ENCODE results near the gene LYPD1. TPM values are rescaled to one million over a fixed set of nuclear protein-coding genes. Genes with fewer than 3 reads are reported as not detected.

The LYPD1 gene
- total RNA-seq = 0.65 and 3.1 TPM in 2 replicates

GRCh38 chr2:132669908-132670495 is at the start of gene LYPD1:
LYPD1 (minus strand) TSS chr2:132670205; CDS start chr2:132669932, 273 bp downstream.

Data from bladder microvascular endothelial cell (primary cell).